Measurements from ENCODE around the gene PYGM. TPM values are rescaled to one million over a fixed set of nuclear protein-coding genes. Genes with fewer than 3 reads are reported as not detected.

The PYGM gene
- total RNA-seq, 1 experiment from 2014 or later, result 1.4 TPM

- no peak for DNase-seq
- intact Hi-C loops (cut with micrococcal nuclease; ENCODE audit: unreplicated experiment), result loop anchor here (10.0 kb wide), 1 partner anchor 341 kb away; the partner anchor contains the start of genes TM7SF2 and ZNHIT2
- H3K27ac Mint-ChIP-seq (ENCODE audit: unreplicated experiment), result no peak overlapping the region
- no peaks in the 10 kb centered on the region for H3K9me3 Mint-ChIP-seq (ENCODE audit: unreplicated experiment)
- TF ChIP-seq, protein P1, sequence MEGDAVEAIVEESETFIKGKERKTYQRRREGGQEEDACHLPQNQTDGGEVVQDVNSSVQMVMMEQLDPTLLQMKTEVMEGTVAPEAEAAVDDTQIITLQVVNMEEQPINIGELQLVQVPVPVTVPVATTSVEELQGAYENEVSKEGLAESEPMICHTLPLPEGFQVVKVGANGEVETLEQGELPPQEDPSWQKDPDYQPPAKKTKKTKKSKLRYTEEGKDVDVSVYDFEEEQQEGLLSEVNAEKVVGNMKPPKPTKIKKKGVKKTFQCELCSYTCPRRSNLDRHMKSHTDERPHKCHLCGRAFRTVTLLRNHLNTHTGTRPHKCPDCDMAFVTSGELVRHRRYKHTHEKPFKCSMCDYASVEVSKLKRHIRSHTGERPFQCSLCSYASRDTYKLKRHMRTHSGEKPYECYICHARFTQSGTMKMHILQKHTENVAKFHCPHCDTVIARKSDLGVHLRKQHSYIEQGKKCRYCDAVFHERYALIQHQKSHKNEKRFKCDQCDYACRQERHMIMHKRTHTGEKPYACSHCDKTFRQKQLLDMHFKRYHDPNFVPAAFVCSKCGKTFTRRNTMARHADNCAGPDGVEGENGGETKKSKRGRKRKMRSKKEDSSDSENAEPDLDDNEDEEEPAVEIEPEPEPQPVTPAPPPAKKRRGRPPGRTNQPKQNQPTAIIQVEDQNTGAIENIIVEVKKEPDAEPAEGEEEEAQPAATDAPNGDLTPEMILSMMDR (IDR thresholded peaks at IDR 0.05; ENCODE audit: insufficient read depth in 1 of 2, low read depth in 1 of 2, low read length in 1 of 2, severe bottlenecking in 1 of 2, unreplicated experiment in 1 of 2), result no peak
- H3K27me3 Mint-ChIP-seq (ENCODE audit: insufficient read depth, unreplicated experiment), result no peaks in the 10 kb centered on the region
- Histone ChIP-seq H3K4me1 (peaks cover 10% of the 10 kb centered on the region), H3K9me3 (no peaks in the 10 kb centered on the region), H3K27me3 (replicated peaks; ENCODE audit: control insufficient read depth, insufficient read depth, low read length) (no peaks in the 10 kb centered on the region), H3K36me3 (ENCODE audit: control insufficient read depth, insufficient read depth, low read length) (peaks cover 30% of the 10 kb centered on the region), H3K4me3 (ENCODE audit: low read depth, low read length) (no peak overlapping the region)
- H3K4me3 Mint-ChIP-seq (ENCODE audit: unreplicated experiment), result no peak overlapping the region
- ChIA-PET CTCF (no interaction called here), POLR2A (no interaction called here)
- no TSS peak for BruUV-seq (replicated peaks)
- peaks cover 7% of the 10 kb centered on the region for H3K4me1 Mint-ChIP-seq (ENCODE audit: low read depth, unreplicated experiment)
- peaks cover 99% of the 10 kb centered on the region for H3K36me3 Mint-ChIP-seq (ENCODE audit: insufficient read depth, unreplicated experiment)
These were observed 14.4 kb upstream of the PYGM start for GRCh38 chr11:64774144-64774543.

GRCh38 chr11:64772303-64773018 lies 12.7 kb upstream of the PYGM start:
- Mint-ChIP-seq H3K9me3 (ENCODE audit: unreplicated experiment) (no peaks in the 10 kb centered on the region), H3K4me1 (ENCODE audit: low read depth, unreplicated experiment) (peaks cover 7% of the 10 kb centered on the region)

DNA sequence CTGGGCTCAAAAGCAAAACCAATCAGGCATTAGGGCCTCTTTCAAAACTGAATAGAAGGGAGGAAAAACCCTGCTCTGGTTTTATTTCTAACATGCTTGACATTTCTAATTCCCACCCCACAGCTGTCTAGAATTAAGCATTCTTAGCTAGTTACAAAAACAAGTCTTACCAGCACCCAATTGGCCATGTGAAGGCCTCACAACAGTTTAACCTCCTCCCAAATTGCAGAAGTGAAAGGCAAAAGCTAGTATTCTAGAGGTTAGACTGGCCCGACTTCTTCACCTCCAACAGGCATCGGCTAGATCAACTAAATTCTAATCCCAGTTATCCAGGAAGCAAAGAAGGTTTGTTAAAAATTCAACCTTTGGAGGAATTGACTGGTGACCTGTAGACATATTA lies 12.1 kb upstream of the PYGM start:
- H3K4me1 ChIP-seq, result peaks cover 8% of the 10 kb centered on the region
- no peaks in the 10 kb centered on the region for H3K9me3 ChIP-seq
- peaks cover 100% of the 10 kb centered on the region for H3K36me3 Mint-ChIP-seq (ENCODE audit: insufficient read depth, unreplicated experiment)
- CTCF ChIA-PET, result no interaction called here
- no TSS peak for BruUV-seq (replicated peaks)
- H3K27me3 ChIP-seq (replicated peaks; ENCODE audit: control insufficient read depth, insufficient read depth, low read length), result no peaks in the 10 kb centered on the region
- intact Hi-C loops (cut with micrococcal nuclease; ENCODE audit: unreplicated experiment), result loop anchor here (10.0 kb wide), 1 partner anchor 343 kb away; the partner anchor contains the start of genes TM7SF2 and ZNHIT2
- no peak overlapping the region for H3K27ac Mint-ChIP-seq (ENCODE audit: unreplicated experiment)
- H3K27me3 Mint-ChIP-seq (ENCODE audit: insufficient read depth, unreplicated experiment), result no peaks in the 10 kb centered on the region
- no peaks in the 10 kb centered on the region for H3K9me3 Mint-ChIP-seq (ENCODE audit: unreplicated experiment)
- H3K4me3 ChIP-seq (ENCODE audit: low read depth, low read length), result no peak overlapping the region
- POLR2A ChIA-PET, result no interaction called here
- DNase-seq, result no peak
- TF ChIP-seq, protein P1 (IDR thresholded peaks at IDR 0.05; ENCODE audit: insufficient read depth in 1 of 2, low read depth in 1 of 2, low read length in 1 of 2, severe bottlenecking in 1 of 2, unreplicated experiment in 1 of 2), result no peak
- no peak overlapping the region for H3K4me3 Mint-ChIP-seq (ENCODE audit: unreplicated experiment)
- peaks cover 39% of the 10 kb centered on the region for H3K36me3 ChIP-seq (ENCODE audit: control insufficient read depth, insufficient read depth, low read length)
- peaks cover 7% of the 10 kb centered on the region for H3K4me1 Mint-ChIP-seq (ENCODE audit: low read depth, unreplicated experiment)

More at GRCh38 chr11:64772303-64773018, 12.7 kb upstream of the PYGM start:
- Histone ChIP-seq H3K27me3 (replicated peaks; ENCODE audit: control insufficient read depth, insufficient read depth, low read length) (no peaks in the 10 kb centered on the region), H3K4me3 (ENCODE audit: low read depth, low read length) (no peak overlapping the region), H3K36me3 (ENCODE audit: control insufficient read depth, insufficient read depth, low read length) (peaks cover 36% of the 10 kb centered on the region), H3K9me3 (no peaks in the 10 kb centered on the region), H3K4me1 (peaks cover 10% of the 10 kb centered on the region)
- Mint-ChIP-seq H3K4me3 (ENCODE audit: unreplicated experiment) (no peak overlapping the region), H3K27me3 (ENCODE audit: insufficient read depth, unreplicated experiment) (no peaks in the 10 kb centered on the region), H3K27ac (ENCODE audit: unreplicated experiment) (no peak overlapping the region), H3K36me3 (ENCODE audit: insufficient read depth, unreplicated experiment) (peaks cover 100% of the 10 kb centered on the region)
- intact Hi-C loops (cut with micrococcal nuclease; ENCODE audit: unreplicated experiment), result loop anchor here (10.0 kb wide), 1 partner anchor 342 kb away; the partner anchor contains the start of genes TM7SF2 and ZNHIT2
- CTCF ChIA-PET, result no interaction called here
- POLR2A ChIA-PET, result no interaction called here
- TF ChIP-seq, protein P1 (IDR thresholded peaks at IDR 0.05; ENCODE audit: insufficient read depth in 1 of 2, low read depth in 1 of 2, low read length in 1 of 2, severe bottlenecking in 1 of 2, unreplicated experiment in 1 of 2), result no peak
- no TSS peak for BruUV-seq (replicated peaks)
- DNase-seq, result no peak

All from Caco-2 (cell line).